DOHH2 (cell line): ENCODE measurements around the gene ANKRD2.

Source experiments
- CTCF ChIP-seq: fragments of 200-600 bp; sonication (generic); IDR thresholded peaks from one replicate; pipeline ENCODE4 v1.5.1; 2014; ENCODE audit warnings: antibody characterized with exemption, mild to moderate bottlenecking, low read depth, low read length; ENCODE audit not compliant: poor library complexity, severe bottlenecking
- EZH2phosphoT487 ChIP-seq: fragments of 200-600 bp; sonication (generic); IDR thresholded peaks from 2 replicates; pipeline ENCODE4 v1.6.1; 2017; ENCODE audit warnings: borderline replicate concordance, mild to moderate bottlenecking, antibody characterized with exemption, low read length, moderate library complexity, mixed read lengths

- no peak for TF ChIP-seq CTCF
- no peak for TF ChIP-seq EZH2phosphoT487
These were observed 8.1 kb downstream of the ANKRD2 start for GRCh38 chr10:97580421-97581367.
